H9 (cell line): ENCODE data around the gene CXCR5. TPM values are rescaled to one million over a fixed set of nuclear protein-coding genes. Genes with fewer than 3 reads are reported as not detected.

Experiments
- DNase-seq: peaks from one replicate; pipeline ENCODE4 v3.0.0-alpha.2; 2017
- H2AFZ ChIP-seq: one replicate; pipeline ENCODE4 v1.6.1; 2013; ENCODE audit warnings: mild to moderate bottlenecking, low read length, control low read depth, moderate library complexity
- H2AK5ac ChIP-seq: 2 replicates; pipeline ENCODE4 v1.6.1; 2013; ENCODE audit warnings: low read length, control low read depth, mixed read lengths; ENCODE audit not compliant: insufficient read length
- H2BK120ac ChIP-seq: one replicate; pipeline ENCODE4 v1.6.1; 2013; ENCODE audit warnings: low read depth, mild to moderate bottlenecking, low read length, control low read depth, inconsistent platforms; ENCODE audit not compliant: poor library complexity, severe bottlenecking
- H2BK12ac ChIP-seq: 2 replicates; pipeline ENCODE4 v1.6.1; 2013; ENCODE audit warnings: low read length, control low read depth, mixed read lengths, low read depth; ENCODE audit not compliant: insufficient read length
- H2BK15ac ChIP-seq: 2 replicates; pipeline ENCODE4 v1.6.1; 2013; ENCODE audit warnings: low read depth, low read length, control low read depth
- H2BK20ac ChIP-seq: one replicate; pipeline ENCODE4 v1.6.1; 2013; ENCODE audit warnings: low read depth, mild to moderate bottlenecking, low read length, control low read depth, inconsistent platforms; ENCODE audit not compliant: poor library complexity, severe bottlenecking
- H2BK5ac ChIP-seq: 2 replicates; pipeline ENCODE4 v1.6.1; 2013; ENCODE audit warnings: low read length, control low read depth, mixed read lengths; ENCODE audit not compliant: insufficient read length
- H3K14ac ChIP-seq: 2 replicates; pipeline ENCODE4 v1.6.1; 2013; ENCODE audit warnings: low read length, control low read depth; ENCODE audit not compliant: insufficient read depth
- H3K18ac ChIP-seq: 2 replicates; pipeline ENCODE4 v1.6.1; 2013; ENCODE audit warnings: low read depth, mild to moderate bottlenecking, mixed read lengths, low read length, control low read depth; ENCODE audit not compliant: insufficient read length
- H3K23ac ChIP-seq: 2 replicates; pipeline ENCODE4 v1.6.1; 2013; ENCODE audit warnings: low read length, control low read depth, mixed read lengths, low read depth; ENCODE audit not compliant: insufficient read length
- H3K23me2 ChIP-seq: 2 replicates; pipeline ENCODE4 v1.6.1; 2013; ENCODE audit warnings: low read depth, mild to moderate bottlenecking, mixed read lengths, low read length, control low read depth; ENCODE audit not compliant: insufficient read length, poor library complexity, severe bottlenecking
- H3K27ac ChIP-seq: 2 replicates; pipeline ENCODE4 v1.5.1; 2013; ENCODE audit warnings: low read length, control low read depth, mixed read lengths, low read depth; ENCODE audit not compliant: insufficient read length
- H3K27me3 ChIP-seq: 2 replicates; pipeline ENCODE4 v1.6.1; 2013; ENCODE audit warnings: low read length, control low read depth, inconsistent platforms; ENCODE audit not compliant: insufficient read depth
- H3K4ac ChIP-seq: 2 replicates; pipeline ENCODE4 v1.6.1; 2013; ENCODE audit warnings: low read depth, mild to moderate bottlenecking, control low read depth, inconsistent platforms, low read length, moderate library complexity
- H3K4me1 ChIP-seq: 2 replicates; pipeline ENCODE4 v1.6.1; 2013; ENCODE audit warnings: low read length, control low read depth, inconsistent platforms; ENCODE audit not compliant: insufficient read depth
- H3K4me2 ChIP-seq: 2 replicates; pipeline ENCODE4 v1.6.1; 2013; ENCODE audit warnings: low read length, control low read depth, mixed read lengths; ENCODE audit not compliant: insufficient read length, insufficient read depth
- H3K56ac ChIP-seq: 2 replicates; pipeline ENCODE4 v1.6.1; 2013; ENCODE audit warnings: low read depth, mild to moderate bottlenecking, mixed read lengths, low read length, control low read depth; ENCODE audit not compliant: insufficient read length
- H3K79me1 ChIP-seq: 2 replicates; pipeline ENCODE4 v1.6.1; 2013; ENCODE audit warnings: low read depth, mild to moderate bottlenecking, moderate library complexity, low read length, control low read depth, inconsistent platforms; ENCODE audit not compliant: insufficient read depth, poor library complexity, severe bottlenecking
- H3K79me2 ChIP-seq: 2 replicates; pipeline ENCODE4 v1.6.1; 2013; ENCODE audit warnings: low read length, control low read depth, inconsistent platforms; ENCODE audit not compliant: insufficient read depth
- H3K9ac ChIP-seq: 2 replicates; pipeline ENCODE4 v1.6.1; 2013; ENCODE audit warnings: low read length, control low read depth, mixed read lengths; ENCODE audit not compliant: insufficient read length; ENCODE audit errors: extremely low read depth
- H3K9me3 ChIP-seq: one replicate; pipeline ENCODE4 v1.6.1; 2013; ENCODE audit warnings: low read depth, low read length, inconsistent platforms; ENCODE audit not compliant: control insufficient read depth
- H3T11ph ChIP-seq: one replicate; pipeline ENCODE4 v1.6.1; 2013; ENCODE audit warnings: mild to moderate bottlenecking, low read length, control low read depth, inconsistent platforms
- H4K20me1 ChIP-seq: one replicate; pipeline ENCODE4 v1.6.1; 2013; ENCODE audit not compliant: control insufficient read depth, insufficient read length, insufficient read depth
- H4K5ac ChIP-seq: 2 replicates; pipeline ENCODE4 v1.6.1; 2013; ENCODE audit warnings: low read depth, mild to moderate bottlenecking, mixed read lengths, low read length, control low read depth; ENCODE audit not compliant: insufficient read length
- H4K8ac ChIP-seq: replicated peaks from 2 replicates; pipeline ENCODE4 v1.6.1; 2013; ENCODE audit warnings: low read length, control low read depth, mixed read lengths, low read depth; ENCODE audit not compliant: insufficient read length
- H4K91ac ChIP-seq: 2 replicates; pipeline ENCODE4 v1.6.1; 2013; ENCODE audit warnings: low read depth, mild to moderate bottlenecking, moderate library complexity, mixed read lengths, low read length, control low read depth; ENCODE audit not compliant: insufficient read length
- H3K27ac Mint-ChIP-seq, 3 experiments: 2 replicates in 2 of 3; 3 replicates in 1 of 3; pipeline ENCODE4 v1.8.0; 2020 to 2021; ENCODE audit warnings: mixed read lengths in 3 of 3, mild to moderate bottlenecking in 1 of 3, moderate library complexity in 1 of 3
- H3K27me3 Mint-ChIP-seq: 2 replicates; pipeline ENCODE4 v1.8.0; 2021; ENCODE audit warnings: low read depth, mild to moderate bottlenecking, moderate library complexity, mixed read lengths
- H3K36me3 Mint-ChIP-seq, 3 experiments: 2 replicates in 2 of 3; 3 replicates in 1 of 3; pipeline ENCODE4 v1.8.0; 2020 to 2021; ENCODE audit warnings: low read depth in 3 of 3, mixed read lengths in 3 of 3; ENCODE audit not compliant: insufficient read depth in 1 of 3
- H3K4me1 Mint-ChIP-seq, 2 experiments: 2 replicates each; pipeline ENCODE4 v1.8.0; 2020; ENCODE audit warnings: mixed read lengths in 2 of 2
- H3K4me3 Mint-ChIP-seq, 2 experiments: 2 replicates in 1 of 2; 3 replicates in 1 of 2; pipeline ENCODE4 v1.8.0; 2020 to 2021; ENCODE audit warnings: mild to moderate bottlenecking in 2 of 2, mixed read lengths in 2 of 2, moderate library complexity in 1 of 2
- H3K9me3 Mint-ChIP-seq, 2 experiments: 2 replicates in 1 of 2; 3 replicates in 1 of 2; pipeline ENCODE4 v1.8.0; 2020; ENCODE audit warnings: mild to moderate bottlenecking in 2 of 2, mixed read lengths in 2 of 2, moderate library complexity in 1 of 2
- WGBS: extraction: QIAGEN DNeasy Blood & Tissue Kit; methylation state at CpG from one replicate; pipeline ENCODE4 v1.1.7; 2013; ENCODE audit warnings: missing lambda C conversion rate, low lambda C conversion rate, mixed read lengths; ENCODE audit not compliant: insufficient read length; ENCODE audit errors: extremely low coverage; 5-methylcytosine and 5-hydroxymethylcytosine counted together
- total RNA-seq: library from RNA; stranded (reverse); gene quantifications from 2 replicates; pipeline ENCODE4 v1.2.1, GENCODE V29; 2021
- TF ChIP-seq, protein P1 (sequence below): fragments of 200-600 bp; sonication (generic); conservative IDR thresholded peaks from 3 replicates; pipeline ENCODE4 v1.8.0; 2021; ENCODE audit warnings: antibody characterized with exemption, mild to moderate bottlenecking

CXCR5 gene
- total RNA-seq, 1 experiment from 2014 or later = 0.07 TPM

DNA sequence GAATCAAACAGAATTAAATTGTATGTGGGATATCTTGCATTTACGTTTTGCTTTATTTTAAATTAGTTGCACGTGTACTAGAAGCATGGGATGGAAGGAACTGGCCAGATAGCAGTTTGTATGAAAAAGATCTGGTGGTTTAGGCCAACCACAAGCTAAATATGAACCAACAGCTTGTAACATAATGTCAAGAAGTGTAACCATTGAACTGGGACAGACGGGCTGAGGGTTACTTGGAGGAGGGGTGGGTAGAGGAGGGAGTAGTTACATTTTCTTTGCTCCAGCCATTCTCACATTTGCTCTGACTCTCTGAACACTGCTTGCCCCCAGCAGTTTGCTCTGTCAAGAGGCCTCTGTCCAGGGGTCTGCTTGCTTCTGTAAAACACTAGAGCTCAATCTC lies 31.7 kb upstream of the CXCR5 start:
- Mint-ChIP-seq H3K27me3 (no peaks in the 10 kb centered on the region; the same call in 1 of the 2 replicates), H3K9me3 (no peaks in the 10 kb centered on the region; a peak in 1 of 5 replicates), H3K4me3 (no peak overlapping the region), H3K36me3 (no peaks in the 10 kb centered on the region), H3K27ac (no peak overlapping the region; a peak in 1 of 7 replicates), H3K4me1 (peaks cover 4 to 5% of the 10 kb centered on the region in 2 experiments)
- Histone ChIP-seq H3K4me2 (no peak overlapping the region), H3K56ac (no peak overlapping the region), H2BK120ac (no peak overlapping the region), H2AFZ (no peak overlapping the region), H3K79me2 (no peaks in the 10 kb centered on the region), H3K27ac (no peak overlapping the region), H4K91ac (no peak overlapping the region), H3K27me3 (no peaks in the 10 kb centered on the region), H3K9me3 (no peaks in the 10 kb centered on the region), H3K4ac (no peak overlapping the region), H2BK5ac (no peak overlapping the region), H4K8ac (no peak overlapping the region), H2BK15ac (no peak overlapping the region), H3T11ph (no peak overlapping the region), H4K20me1 (no peaks in the 10 kb centered on the region), H3K23me2 (no peaks in the 10 kb centered on the region), H2BK20ac (no peak overlapping the region), H3K14ac (no peak overlapping the region), H4K5ac (no peak overlapping the region), H3K9ac (no peak overlapping the region), H3K79me1 (no peaks in the 10 kb centered on the region), H3K4me1 (no peaks in the 10 kb centered on the region), H3K18ac (no peak overlapping the region), H3K23ac (no peak overlapping the region), H2AK5ac (no peak overlapping the region), H2BK12ac (no peak overlapping the region)
- DNase-seq = no peak
- TF ChIP-seq, protein P1, sequence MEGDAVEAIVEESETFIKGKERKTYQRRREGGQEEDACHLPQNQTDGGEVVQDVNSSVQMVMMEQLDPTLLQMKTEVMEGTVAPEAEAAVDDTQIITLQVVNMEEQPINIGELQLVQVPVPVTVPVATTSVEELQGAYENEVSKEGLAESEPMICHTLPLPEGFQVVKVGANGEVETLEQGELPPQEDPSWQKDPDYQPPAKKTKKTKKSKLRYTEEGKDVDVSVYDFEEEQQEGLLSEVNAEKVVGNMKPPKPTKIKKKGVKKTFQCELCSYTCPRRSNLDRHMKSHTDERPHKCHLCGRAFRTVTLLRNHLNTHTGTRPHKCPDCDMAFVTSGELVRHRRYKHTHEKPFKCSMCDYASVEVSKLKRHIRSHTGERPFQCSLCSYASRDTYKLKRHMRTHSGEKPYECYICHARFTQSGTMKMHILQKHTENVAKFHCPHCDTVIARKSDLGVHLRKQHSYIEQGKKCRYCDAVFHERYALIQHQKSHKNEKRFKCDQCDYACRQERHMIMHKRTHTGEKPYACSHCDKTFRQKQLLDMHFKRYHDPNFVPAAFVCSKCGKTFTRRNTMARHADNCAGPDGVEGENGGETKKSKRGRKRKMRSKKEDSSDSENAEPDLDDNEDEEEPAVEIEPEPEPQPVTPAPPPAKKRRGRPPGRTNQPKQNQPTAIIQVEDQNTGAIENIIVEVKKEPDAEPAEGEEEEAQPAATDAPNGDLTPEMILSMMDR = no peak
- WGBS = no CpG with 5 or more reads among the region's 3 CpGs
